CD4-positive, alpha-beta T cell treated with Interleukin-1 beta for 1 hour (primary cell): ENCODE measurements around the gene CDK2.
A peak's percentile ranks its signal among the peaks of the same experiment; 100 is the strongest.

ENCODE experiments used
- DNase-seq, 2 donors: peaks; one replicate each; pipeline ENCODE4 v3.0.0-alpha.2; 2020 to 2022

Gene CDK2

GRCh38 chr12:56017181-56017580 lies 50.6 kb downstream of the CDK2 start:
- no peak for DNase-seq

GRCh38 chr12:56018356-56018755 lies 51.7 kb downstream of the CDK2 start:
- no peak for DNase-seq

GRCh38 chr12:56020423-56021184 lies 54.0 kb downstream of the CDK2 start, which contains the start of gene IKZF4:
Gene IKZF4, plus strand, starts transcription at chr12:56021043. Its CDS starts 451 bp downstream, at chr12:56021494.
- DNase-seq: peak in 1 of 2 donors; percentile 17

GRCh38 chr12:56021889-56022497 lies 55.4 kb downstream of the CDK2 start:
- no peak for DNase-seq
